HAP-1 (cell line): ENCODE results near the gene TBC1D3B.
"Not testable (repeated sequence)": the region's sequence is repeated elsewhere in the genome, so short reads cannot be mapped to it uniquely, and the experiment has no call there.

ENCODE experiments used
- DNase-seq, 2 experiments: peaks; one replicate each; pipeline ENCODE4 v3.0.0-alpha.2; 2016 to 2020; ENCODE audit warnings: low spot score in 2 of 2
- H3K27me3 ChIP-seq: fragments of 250-450 bp; sonication (Bioruptor Pico); 2 replicates; pipeline ENCODE4 v1.5.1; 2020; ENCODE audit warnings: low read depth, mild to moderate bottlenecking, moderate library complexity
- H3K36me3 ChIP-seq: fragments of 250-450 bp; sonication (Bioruptor Pico); replicated peaks from 2 replicates; pipeline ENCODE4 v1.5.1; 2020; ENCODE audit warnings: mild to moderate bottlenecking
- H3K4me1 ChIP-seq: fragments of 250-450 bp; sonication (Bioruptor Pico); 2 replicates; pipeline ENCODE4 v1.5.1; 2020; ENCODE audit warnings: mild to moderate bottlenecking
- H3K4me3 ChIP-seq: fragments of 250-450 bp; sonication (Bioruptor Pico); 2 replicates; pipeline ENCODE4 v1.5.1; 2020; ENCODE audit warnings: mild to moderate bottlenecking, moderate library complexity
- H3K9me3 ChIP-seq: fragments of 250-450 bp; sonication (Bioruptor Pico); 2 replicates; pipeline ENCODE4 v1.5.1; 2020; ENCODE audit warnings: mild to moderate bottlenecking, moderate library complexity
- in situ Hi-C: fragments of 300-500 bp; cut with MboI; formaldehyde crosslinking; loops from 3 replicates; pipeline ENCODE4 v1.14.3; 2020; ENCODE audit warnings: low sequenced_read_pairs, inconsistent platforms, mixed read lengths

The TBC1D3B gene

GRCh38 chr17:36181446-36182175 lies 5.2 kb upstream of the TBC1D3B start:
- H3K36me3 ChIP-seq, H3K27me3 ChIP-seq, H3K4me3 ChIP-seq, H3K9me3 ChIP-seq, DNase-seq, H3K4me1 ChIP-seq: not testable (repeated sequence)
- in situ Hi-C loops: loop anchor here (25.0 kb wide), 1 partner anchor 306 kb away; the partner anchor contains the start of gene ZNHIT3

GRCh38 chr17:36168836-36169235 lies 7.6 kb downstream of the TBC1D3B start:
- in situ Hi-C loops, H3K4me3 ChIP-seq: not testable (repeated sequence)

DNA sequence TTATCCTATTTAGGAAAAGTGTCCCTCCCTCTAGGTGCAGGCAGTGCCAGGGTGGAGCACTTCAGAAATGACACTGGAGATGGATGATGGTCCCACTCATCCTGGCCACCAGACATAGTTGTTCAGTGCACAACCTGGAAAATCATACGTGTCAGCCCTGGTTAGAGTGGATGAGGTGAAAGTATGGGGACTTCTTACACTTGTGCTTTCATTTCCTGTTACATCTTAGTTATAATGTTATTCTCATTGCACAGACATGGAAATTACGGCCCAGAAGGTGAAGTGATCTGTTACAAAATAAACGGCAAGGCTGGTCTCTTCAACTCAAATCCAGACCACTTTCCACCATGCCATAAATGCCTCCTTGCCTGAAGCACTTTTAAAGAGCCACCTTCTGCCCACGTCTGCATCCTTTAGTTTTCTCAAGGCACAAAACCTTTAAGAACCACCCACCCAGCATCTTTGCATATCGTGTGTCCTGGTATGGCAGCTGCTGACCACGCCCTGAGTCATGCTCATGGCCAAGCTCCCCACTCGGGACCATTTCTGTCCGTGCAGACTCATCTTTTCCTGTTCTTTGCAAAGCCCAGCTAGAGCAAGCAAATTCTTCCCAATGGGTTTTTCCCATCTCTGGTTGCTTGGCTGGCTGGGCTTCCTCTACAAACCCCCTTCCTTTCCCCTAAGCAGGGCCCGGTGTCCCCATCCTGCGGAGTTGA lies 22.4 kb downstream of the TBC1D3B start:
- no peak for DNase-seq
- Histone ChIP-seq H3K27me3 (0 out of 2 replicates have a peak, but pooled peaks cover 2% of the 10 kb centered on the region), H3K4me1 (no peaks in the 10 kb centered on the region), H3K36me3 (no peaks in the 10 kb centered on the region), H3K4me3 (no peak overlapping the region), H3K9me3 (no peaks in the 10 kb centered on the region)
- in situ Hi-C loops: no loop called here

More at GRCh38 chr17:36168836-36169235, 7.6 kb downstream of the TBC1D3B start:
- not testable (repeated sequence) for H3K36me3 ChIP-seq, DNase-seq, H3K9me3 ChIP-seq, H3K27me3 ChIP-seq, H3K4me1 ChIP-seq

DNA sequence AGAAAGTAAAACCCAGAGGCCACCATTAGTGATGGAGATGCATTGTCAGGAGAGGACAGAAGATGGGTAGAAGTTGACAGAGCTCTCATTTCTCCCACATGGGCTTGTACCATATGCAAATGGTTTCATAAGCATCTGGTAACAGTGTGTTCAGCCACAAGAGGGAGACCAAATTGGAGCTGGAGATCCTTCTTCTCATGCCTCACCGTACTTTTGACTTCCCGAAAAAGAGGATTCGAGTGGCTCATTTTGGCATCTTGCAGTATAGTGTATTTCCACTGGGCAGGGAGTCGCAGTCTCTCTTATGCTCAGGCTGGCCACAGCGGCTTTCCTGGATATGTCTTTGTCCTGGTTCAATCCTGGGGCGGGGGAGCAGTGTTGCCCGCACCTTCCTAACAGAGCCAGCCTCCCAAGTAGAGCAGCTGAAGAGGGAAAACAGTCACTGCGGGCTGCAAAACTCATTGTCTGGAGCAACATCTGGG lies 23.8 kb downstream of the TBC1D3B start:
- in situ Hi-C loops: no loop called here
- no peaks in the 10 kb centered on the region for H3K4me1 ChIP-seq
- no peak for DNase-seq
- no peaks in the 10 kb centered on the region for H3K36me3 ChIP-seq
- no peaks in the 10 kb centered on the region for H3K9me3 ChIP-seq
- 0 out of 2 replicates have a peak, but pooled peaks cover 2% of the 10 kb centered on the region for H3K27me3 ChIP-seq
- no peak overlapping the region for H3K4me3 ChIP-seq

DNA sequence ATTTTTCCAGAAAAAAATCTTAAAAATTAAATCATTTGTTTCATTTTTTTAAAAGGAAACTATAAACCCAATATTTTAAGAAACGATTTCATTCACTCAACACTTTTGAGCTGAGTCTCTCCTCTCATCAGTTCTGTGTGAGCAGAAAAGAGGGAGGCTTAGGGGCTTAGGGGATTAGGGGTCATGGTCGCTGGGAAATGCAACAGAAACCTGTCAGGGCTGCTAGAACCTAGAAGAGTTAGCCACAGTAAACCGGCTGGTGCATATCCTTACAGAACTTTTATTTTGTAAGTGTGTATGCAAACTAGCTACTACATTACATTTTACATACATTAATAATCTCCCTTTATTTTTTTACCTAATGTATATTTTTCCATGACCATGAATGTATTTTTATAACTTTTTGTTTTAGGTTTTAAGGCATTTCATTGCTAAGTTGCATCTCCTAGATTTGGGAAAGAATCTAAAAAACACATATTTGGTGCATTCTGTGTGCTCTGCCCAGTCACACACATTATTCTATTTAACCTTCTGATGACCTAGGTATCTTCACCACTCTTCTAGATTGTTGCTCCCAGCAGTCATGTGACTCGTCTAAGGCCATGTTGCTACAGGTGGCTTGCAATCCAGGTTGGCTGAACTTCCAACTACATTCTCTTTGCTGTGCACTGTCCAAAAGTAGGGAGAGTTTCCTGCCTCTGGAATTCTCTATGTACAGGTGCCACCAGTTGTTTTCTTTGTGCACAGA lies 24.4 kb downstream of the TBC1D3B start:
- DNase-seq: no peak
- H3K9me3 ChIP-seq: no peaks in the 10 kb centered on the region
- H3K36me3 ChIP-seq: no peaks in the 10 kb centered on the region
- in situ Hi-C loops: no loop called here
- H3K4me1 ChIP-seq: no peaks in the 10 kb centered on the region
- H3K27me3 ChIP-seq: 0 out of 2 replicates have a peak, but pooled peaks cover 2% of the 10 kb centered on the region
- no peak overlapping the region for H3K4me3 ChIP-seq

DNA sequence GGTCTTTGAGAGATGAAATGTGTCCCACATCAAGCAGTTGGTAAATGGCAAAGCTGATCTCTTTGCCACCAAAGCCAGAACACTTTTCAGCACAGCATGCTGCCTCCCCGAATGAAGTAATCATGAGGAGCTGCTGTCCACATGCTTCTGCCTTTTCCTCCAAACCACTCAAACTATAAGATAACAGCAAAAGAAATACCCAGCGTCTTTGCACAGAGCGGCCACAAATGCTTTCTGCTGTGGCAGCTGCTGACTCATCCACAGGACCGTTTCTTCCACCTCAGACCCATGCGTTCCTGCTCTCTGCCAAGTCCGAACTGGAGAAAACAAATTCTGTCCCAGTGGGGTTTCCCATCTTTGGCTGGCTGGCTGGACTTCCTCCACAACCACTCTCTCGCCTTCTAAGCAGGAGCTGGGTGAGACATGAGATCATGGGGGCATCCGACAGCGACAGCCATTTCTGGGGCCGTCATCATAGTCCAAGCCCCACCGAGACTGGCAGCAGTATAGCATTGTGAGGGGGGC lies 27.1 kb downstream of the TBC1D3B start:
- H3K9me3 ChIP-seq: no peaks in the 10 kb centered on the region
- DNase-seq: no peak
- in situ Hi-C loops: loop anchor here (5.0 kb wide), 1 partner anchor 177 kb away; no protein-coding TSS in a partner anchor
- H3K4me1 ChIP-seq: no peaks in the 10 kb centered on the region
- 0 out of 2 replicates have a peak, but pooled peaks cover 2% of the 10 kb centered on the region for H3K27me3 ChIP-seq
- no peak overlapping the region for H3K4me3 ChIP-seq
- no peaks in the 10 kb centered on the region for H3K36me3 ChIP-seq

GRCh38 chr17:36148559-36149295 lies 27.7 kb downstream of the TBC1D3B start:
- Histone ChIP-seq H3K36me3 (no peaks in the 10 kb centered on the region), H3K9me3 (no peaks in the 10 kb centered on the region), H3K4me3 (no peak overlapping the region), H3K27me3 (0 out of 2 replicates have a peak, but pooled peaks cover 2% of the 10 kb centered on the region), H3K4me1 (no peaks in the 10 kb centered on the region)
- in situ Hi-C loops: loop anchor here (5.0 kb wide), 1 partner anchor 176 kb away; no protein-coding TSS in a partner anchor
- DNase-seq: peak; percentile 67 to 71

DNA sequence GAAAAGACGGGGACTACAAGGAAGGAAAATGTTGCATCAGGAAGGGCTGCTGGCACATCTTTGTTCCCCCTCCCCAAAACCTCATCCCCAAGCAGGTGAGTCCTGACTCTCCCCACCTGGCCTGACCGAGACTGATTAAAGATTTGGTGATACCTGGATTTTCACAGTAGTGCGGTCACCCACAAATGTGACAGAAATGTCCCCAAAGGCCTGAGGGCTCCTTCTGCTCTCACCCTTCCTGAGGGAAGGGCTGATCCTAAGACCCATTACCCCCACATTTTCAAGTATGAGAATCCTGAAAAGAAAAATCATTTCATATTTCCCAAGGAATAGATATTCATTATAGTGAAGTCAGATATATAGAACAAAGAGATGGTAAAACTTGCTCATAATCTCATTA lies 28.8 kb downstream of the TBC1D3B start:
- Histone ChIP-seq H3K9me3 (no peaks in the 10 kb centered on the region), H3K27me3 (0 out of 2 replicates have a peak, but pooled peaks cover 2% of the 10 kb centered on the region), H3K36me3 (no peaks in the 10 kb centered on the region), H3K4me1 (no peaks in the 10 kb centered on the region), H3K4me3 (no peak overlapping the region)
- no peak for DNase-seq
- in situ Hi-C loops: loop anchor here (5.0 kb wide), 1 partner anchor 175 kb away; no protein-coding TSS in a partner anchor

- Histone ChIP-seq H3K4me1 (no peaks in the 10 kb centered on the region), H3K4me3 (no peak overlapping the region), H3K27me3 (0 out of 2 replicates have a peak, but pooled peaks cover 2% of the 10 kb centered on the region), H3K36me3 (no peaks in the 10 kb centered on the region), H3K9me3 (no peaks in the 10 kb centered on the region)
- DNase-seq: no peak
- in situ Hi-C loops: loop anchor here (5.0 kb wide), 1 partner anchor 173 kb away; no protein-coding TSS in a partner anchor
Observed at GRCh38 chr17:36144981-36145729, 31.3 kb downstream of the TBC1D3B start.

- H3K4me1 ChIP-seq: peaks cover 3% of the 10 kb centered on the region
- H3K4me3 ChIP-seq: no peak overlapping the region
- no peaks in the 10 kb centered on the region for H3K27me3 ChIP-seq
- DNase-seq: no peak
- no peaks in the 10 kb centered on the region for H3K36me3 ChIP-seq
- H3K9me3 ChIP-seq: no peaks in the 10 kb centered on the region
- in situ Hi-C loops: no loop called here
Observed at GRCh38 chr17:36144014-36144413, 32.4 kb downstream of the TBC1D3B start.

GRCh38 chr17:36142806-36143205 lies 33.6 kb downstream of the TBC1D3B start:
- in situ Hi-C loops: no loop called here
- H3K4me3 ChIP-seq: no peak overlapping the region
- no peaks in the 10 kb centered on the region for H3K9me3 ChIP-seq
- no peak for DNase-seq
- no peaks in the 10 kb centered on the region for H3K36me3 ChIP-seq
- H3K4me1 ChIP-seq: peaks cover 3% of the 10 kb centered on the region
- no peaks in the 10 kb centered on the region for H3K27me3 ChIP-seq

DNA sequence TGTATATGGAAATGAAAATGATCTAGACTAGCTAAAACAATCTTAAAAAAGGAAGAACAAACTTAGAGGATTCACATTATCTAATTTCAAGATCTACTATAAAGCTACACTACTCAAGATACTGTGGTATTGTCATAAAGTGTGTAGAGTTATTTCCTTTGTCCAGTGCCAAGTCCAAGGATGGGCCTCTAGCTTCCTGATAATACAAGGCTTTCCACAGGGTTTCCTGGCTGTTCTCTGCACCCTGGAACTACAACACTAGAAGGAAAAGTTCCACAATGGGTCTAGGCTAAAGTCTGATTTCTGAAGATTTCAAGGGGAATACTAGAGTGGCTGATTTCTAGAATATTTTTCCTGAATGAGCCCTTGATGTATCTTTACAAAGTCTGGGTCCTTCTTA lies 34.2 kb downstream of the TBC1D3B start:
- no peak overlapping the region for H3K4me3 ChIP-seq
- H3K9me3 ChIP-seq: no peaks in the 10 kb centered on the region
- no peak for DNase-seq
- peaks cover 3% of the 10 kb centered on the region for H3K4me1 ChIP-seq
- in situ Hi-C loops: no loop called here
- no peaks in the 10 kb centered on the region for H3K36me3 ChIP-seq
- H3K27me3 ChIP-seq: no peaks in the 10 kb centered on the region
